Endothelial cell of umbilical vein (primary cell): ENCODE data around the gene MSL2. TPM values are rescaled to one million over a fixed set of nuclear protein-coding genes. Genes with fewer than 3 reads are reported as not detected.

ENCODE experiments used
- BruUV-seq: library from RNA; stranded (reverse); fragments of 400-500 nt; replicated peaks from 2 replicates; lab custom pipeline; 2021; lab: Mats Ljungman, UMichigan
- CTCF ChIA-PET: fragments of 300-600, 350-600 bp; sonication (Branson Sonifier 250); formaldehyde crosslinking; loops from one replicate; lab custom pipeline; 2021; ENCODE audit warnings: antibody characterized with exemption, inconsistent platforms; lab: Charles Lee
- POLR2A ChIA-PET: fragments of 300-600, 350-600 bp; sonication (Branson Sonifier 250); formaldehyde crosslinking; loops from one replicate; lab custom pipeline; 2021; ENCODE audit warnings: antibody characterized with exemption, inconsistent platforms; lab: Charles Lee
- DNase-seq: peaks from one replicate; pipeline ENCODE4 v3.0.0-alpha.2; 2011; ENCODE audit warnings: low read depth, low spot score
- FAIRE-seq: peaks from 2 replicates; lab custom pipeline; 2011; peaks lifted over from hg19 to GRCh38; lab: Jason Lieb, UNC
- H2AFZ ChIP-seq: 2 replicates; pipeline ENCODE4 v1.6.0; 2012; ENCODE audit warnings: low read depth, low read length, control low read depth, inconsistent platforms
- H3K27ac ChIP-seq: 2 replicates; pipeline ENCODE4 v1.5.1; 2011; ENCODE audit warnings: low read depth, mild to moderate bottlenecking, control low read depth, low read length, moderate library complexity; ENCODE audit not compliant: insufficient read depth
- H3K27me3 ChIP-seq, 2 experiments: 2 replicates each; pipeline versions ENCODE4 v1.6.0 to v1.6.1; 2011; ENCODE audit warnings: low read length in 2 of 2, mixed read lengths in 1 of 2; ENCODE audit not compliant: control insufficient read depth in 2 of 2, insufficient read depth in 2 of 2
- H3K36me3 ChIP-seq, 2 experiments: 2 replicates in 1 of 2; 3 replicates in 1 of 2; pipeline ENCODE4 v1.5.1; 2011; ENCODE audit warnings: low read length in 2 of 2, mild to moderate bottlenecking in 1 of 2, moderate library complexity in 1 of 2; ENCODE audit not compliant: control insufficient read depth in 2 of 2, insufficient read depth in 2 of 2; ENCODE audit errors: extremely low read depth in 1 of 2
- H3K4me1 ChIP-seq: 3 replicates; pipeline ENCODE4 v1.5.1; 2011; ENCODE audit warnings: mild to moderate bottlenecking, low read length; ENCODE audit not compliant: control insufficient read depth, insufficient read depth; ENCODE audit errors: extremely low read depth
- H3K4me2 ChIP-seq: 2 replicates; pipeline ENCODE4 v1.6.1; 2011; ENCODE audit warnings: low read length, control low read depth, mixed read lengths; ENCODE audit not compliant: insufficient read depth
- H3K4me3 ChIP-seq, 3 experiments: fragments of 200-600 bp in 1 of 3; sonication (generic), shearing (Covaris generic) in 1 of 3; replicated peaks in 1 of 3; 2 replicates each; pipeline ENCODE4 v1.5.1; 2011 to 2016; ENCODE audit warnings: control low read depth in 3 of 3, low read length in 3 of 3, mild to moderate bottlenecking in 2 of 3, inconsistent platforms in 1 of 3, low read depth in 1 of 3, moderate library complexity in 1 of 3; ENCODE audit not compliant: insufficient read depth in 1 of 3
- H3K79me2 ChIP-seq: 2 replicates; pipeline ENCODE4 v1.6.0; 2012; ENCODE audit warnings: low read length, inconsistent platforms; ENCODE audit not compliant: control insufficient read depth, insufficient read depth
- H3K9ac ChIP-seq: replicated peaks from 2 replicates; pipeline ENCODE3; 2011; ENCODE audit warnings: low read length, control low read depth; ENCODE audit not compliant: insufficient read depth; ENCODE audit errors: extremely low read depth
- H3K9me1 ChIP-seq: replicated peaks from 3 replicates; pipeline ENCODE4 v1.6.0; 2011; ENCODE audit warnings: mild to moderate bottlenecking, low read length; ENCODE audit not compliant: control insufficient read depth, insufficient read depth; ENCODE audit errors: extremely low read depth
- H3K9me3 ChIP-seq: replicated peaks from 2 replicates; pipeline ENCODE4 v1.5.1; 2012; ENCODE audit warnings: low read length, inconsistent platforms; ENCODE audit not compliant: control insufficient read depth, insufficient read depth
- H4K20me1 ChIP-seq: replicated peaks from 2 replicates; pipeline ENCODE3; 2011; ENCODE audit warnings: mild to moderate bottlenecking, low read length; ENCODE audit not compliant: control insufficient read depth, insufficient read depth; ENCODE audit errors: extremely low read depth
- CTCF ChIP-seq, 2 donors: IDR thresholded peaks; 1 replicate in 1 of 2; 2 replicates in 1 of 2; pipeline ENCODE4 v1.5.1; 2011; ENCODE audit warnings: low read length in 2 of 2, mild to moderate bottlenecking in 2 of 2, moderate library complexity in 2 of 2, control low read depth in 1 of 2, inconsistent platforms in 1 of 2, low read depth in 1 of 2; ENCODE audit not compliant: insufficient read depth in 1 of 2; ENCODE audit errors: extremely low read depth in 1 of 2
- EZH2 ChIP-seq: IDR thresholded peaks from 2 replicates; pipeline ENCODE4 v1.6.1; 2012; ENCODE audit warnings: borderline replicate concordance, low read depth, mild to moderate bottlenecking, moderate library complexity, low read length, inconsistent platforms; ENCODE audit not compliant: severe bottlenecking
- FOS ChIP-seq: IDR thresholded peaks from 2 replicates; pipeline ENCODE4 v1.6.1; 2011; ENCODE audit warnings: mild to moderate bottlenecking, low read length, moderate library complexity, borderline replicate concordance; ENCODE audit not compliant: insufficient read depth
- GATA2 ChIP-seq: IDR thresholded peaks from 2 replicates; pipeline ENCODE4 v1.7.0; 2011; ENCODE audit warnings: low read depth, mild to moderate bottlenecking, moderate library complexity, mixed read lengths, low read length; ENCODE audit not compliant: insufficient read length, insufficient read depth
- JUN ChIP-seq: IDR thresholded peaks from 2 replicates; pipeline ENCODE4 v1.6.1; 2011; ENCODE audit warnings: borderline replicate concordance, low read depth; ENCODE audit not compliant: insufficient read length, insufficient read depth
- MYC ChIP-seq: IDR thresholded peaks from one replicate; pipeline ENCODE4 v1.6.1; 2011; ENCODE audit warnings: mild to moderate bottlenecking, low read depth, low read length
- POLR2A ChIP-seq: IDR thresholded peaks from 2 replicates; pipeline ENCODE4 v1.6.1; 2012; ENCODE audit warnings: low read depth, mild to moderate bottlenecking, control low read depth, low read length
- POLR2AphosphoS5 ChIP-seq: IDR thresholded peaks from 2 replicates; pipeline ENCODE4 v1.6.1; 2012; ENCODE audit warnings: low read depth, mild to moderate bottlenecking, control low read depth, low read length, moderate library complexity; ENCODE audit not compliant: insufficient read depth
- dilution Hi-C: fragments of 300-500 bp; cut with MboI; formaldehyde crosslinking; loops from one replicate; pipeline ENCODE4 v1.15.0; 2019; ENCODE audit warnings: low sequenced_read_pairs; ENCODE audit not compliant: extremely low pct_ligation_motif_present
- intact Hi-C: fragments of 100-400 bp; cut with micrococcal nuclease; formaldehyde crosslinking; loops from one replicate; pipeline ENCODE4 v1.10.0; 2022
- polyA plus RNA-seq, 4 experiments: library from polyadenylated mRNA; depleted of rRNA in 3 of 4; stranded (reverse) in 3 of 4; unstranded in 1 of 4; fragments of >200 nt; gene quantifications; 2 replicates each; pipeline versions ENCODE4 v1.2.1 to v1.2.3, GENCODE V29; 2011 to 2012; ENCODE audit warnings: missing spikeins in 1 of 4
- total RNA-seq: library from RNA; stranded (reverse); gene quantifications from 2 replicates; pipeline ENCODE4 v1.2.3, GENCODE V29; 2021
- TF ChIP-seq, protein P1 (sequence below): IDR thresholded peaks from 2 replicates; pipeline ENCODE4 v1.6.1; 2011; ENCODE audit not compliant: insufficient read depth, insufficient read length

The MSL2 gene
- total and polyA plus RNA-seq, 2 donors (not counting 3 experiments of a cell fraction or from before 2014, with no cell fraction given): 6.7 to 21.9 TPM

- H3K4me2 ChIP-seq: no peak overlapping the region
- no peak overlapping the region for H3K9ac ChIP-seq
- H3K4me1 ChIP-seq: peaks cover 5% of the 10 kb centered on the region
- peaks cover 97% of the 10 kb centered on the region for H3K79me2 ChIP-seq
- no peak for FAIRE-seq
- intact Hi-C loops (no loop called here), dilution Hi-C loops (no loop called here)
- TF ChIP-seq GATA2 (no peak), POLR2A (no peak), CTCF (IDR thresholded peaks at IDR 0.05; ENCODE audit: extremely low read depth in 1 of 2, insufficient read depth in 1 of 2, low read depth in 1 of 2, low read length in 2 of 2) (no peak), MYC (no peak), POLR2AphosphoS5 (no peak), JUN (no peak), EZH2 (no peak), FOS (no peak)
- TF ChIP-seq, protein P1, sequence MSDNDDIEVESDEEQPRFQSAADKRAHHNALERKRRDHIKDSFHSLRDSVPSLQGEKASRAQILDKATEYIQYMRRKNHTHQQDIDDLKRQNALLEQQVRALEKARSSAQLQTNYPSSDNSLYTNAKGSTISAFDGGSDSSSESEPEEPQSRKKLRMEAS: no peak
- H3K9me1 ChIP-seq: no peaks in the 10 kb centered on the region
- H2AFZ ChIP-seq: no peak overlapping the region
- POLR2A ChIA-PET: no interaction called here
- H3K27me3 ChIP-seq: no peaks in the 10 kb centered on the region
- H3K36me3 ChIP-seq: no peaks in the 10 kb centered on the region
- H3K9me3 ChIP-seq: no peaks in the 10 kb centered on the region
- no TSS peak for BruUV-seq
- no peak overlapping the region for H3K4me3 ChIP-seq
- no peak for DNase-seq
- CTCF ChIA-PET: interaction anchor here (1.1 kb wide), 1 partner anchor 14 kb away, joined by 3 read pairs; no protein-coding TSS in a partner anchor
- peaks cover 10% of the 10 kb centered on the region for H4K20me1 ChIP-seq
- H3K27ac ChIP-seq: no peak overlapping the region
Measured at GRCh38 chr3:136161516-136161915, 34.6 kb downstream of the MSL2 start.
